MM.1S (cell line): ENCODE data around the gene PUSL1.

Source experiments
- DNase-seq: peaks from one replicate; pipeline ENCODE4 v3.0.0-alpha.2; 2015
- H2AFZ ChIP-seq: fragments of 300-600 bp; sonication (generic); 2 replicates; pipeline ENCODE4 v1.6.0; 2016; ENCODE audit warnings: antibody characterized with exemption, low read length
- H3F3A ChIP-seq: fragments of 300-600 bp; sonication (generic); 2 replicates; pipeline ENCODE4 v1.6.1; 2016; ENCODE audit warnings: mild to moderate bottlenecking, antibody characterized with exemption, low read length, moderate library complexity, mixed read lengths; ENCODE audit not compliant: insufficient read depth
- H3K27ac ChIP-seq: fragments of 300-600 bp; sonication (generic); 2 replicates; pipeline ENCODE4 v1.5.1; 2016; ENCODE audit warnings: mild to moderate bottlenecking, low read length
- H3K27me3 ChIP-seq: fragments of 300-600 bp; sonication (generic); replicated peaks from 2 replicates; pipeline ENCODE4 v1.6.0; 2016; ENCODE audit warnings: low read length; ENCODE audit not compliant: insufficient read depth
- H3K36me3 ChIP-seq: fragments of 300-600 bp; sonication (generic); replicated peaks from 2 replicates; pipeline ENCODE4 v1.6.1; 2016; ENCODE audit warnings: mild to moderate bottlenecking, low read length, mixed read lengths; ENCODE audit not compliant: insufficient read depth
- H3K4me1 ChIP-seq: fragments of 300-600 bp; sonication (generic); 2 replicates; pipeline ENCODE4 v1.6.1; 2016; ENCODE audit warnings: low read length, mixed read lengths
- H3K4me2 ChIP-seq: fragments of 300-600 bp; sonication (generic); 2 replicates; pipeline ENCODE4 v1.6.0; 2016; ENCODE audit warnings: low read depth, low read length
- H3K4me3 ChIP-seq: fragments of 300-600 bp; sonication (generic); 2 replicates; pipeline ENCODE4 v1.5.1; 2016; ENCODE audit warnings: low read length, mixed read lengths
- H3K79me2 ChIP-seq: fragments of 300-600 bp; sonication (generic); 2 replicates; pipeline ENCODE4 v1.6.1; 2016; ENCODE audit warnings: mixed run types, low read length, mixed read lengths
- H3K9ac ChIP-seq: fragments of 300-600 bp; sonication (generic); 2 replicates; pipeline ENCODE4 v1.6.1; 2016; ENCODE audit warnings: low read length, mixed read lengths
- H3K9me2 ChIP-seq: fragments of 300-600 bp; sonication (generic); replicated peaks from 2 replicates; pipeline ENCODE4 v1.6.1; 2016; ENCODE audit warnings: mild to moderate bottlenecking, low read length, mixed read lengths; ENCODE audit not compliant: insufficient read depth
- H3K9me3 ChIP-seq: fragments of 300-600 bp; sonication (generic); replicated peaks from 2 replicates; pipeline ENCODE4 v1.6.1; 2016; ENCODE audit warnings: mild to moderate bottlenecking, low read length, mixed read lengths; ENCODE audit not compliant: insufficient read depth
- H4K20me1 ChIP-seq: fragments of 300-600 bp; sonication (generic); 2 replicates; pipeline ENCODE4 v1.6.1; 2016; ENCODE audit warnings: mild to moderate bottlenecking, low read length, moderate library complexity, mixed read lengths; ENCODE audit not compliant: insufficient read depth
- CTCF ChIP-seq: fragments of 300-600 bp; sonication (generic); IDR thresholded peaks from 2 replicates; pipeline ENCODE4 v1.5.1; 2016; ENCODE audit warnings: antibody characterized with exemption, low read length, mixed read lengths
- EZH2 ChIP-seq: fragments of 300-600 bp; sonication (generic); optimal IDR thresholded peaks from 2 replicates; pipeline ENCODE3; 2017; ENCODE audit warnings: low read depth, mild to moderate bottlenecking, antibody characterized with exemption, low read length, mixed read lengths
- EZH2phosphoT487 ChIP-seq: fragments of 300-600 bp; sonication (generic); IDR thresholded peaks from 2 replicates; pipeline ENCODE4 v1.6.1; 2018; ENCODE audit warnings: antibody characterized with exemption, low read length

PUSL1 gene

GRCh38 chr1:1321477-1321876 is 13.1 kb downstream of the PUSL1 start:
- Histone ChIP-seq H2AFZ (no peak overlapping the region), H3F3A (peaks cover 11% of the 10 kb centered on the region; the same call in 1 of the 2 replicates), H3K4me1 (peaks cover 3% of the 10 kb centered on the region; the same call in 1 of the 2 replicates), H3K36me3 (0 out of 2 replicates have a peak, but pooled peaks cover 5% of the 10 kb centered on the region), H3K9me2 (no peaks in the 10 kb centered on the region), H3K27ac (no peak overlapping the region), H4K20me1 (peaks cover 12% of the 10 kb centered on the region; the same call in 1 of the 2 replicates), H3K4me2 (no peak overlapping the region), H3K4me3 (no peak overlapping the region), H3K79me2 (peaks cover 77% of the 10 kb centered on the region), H3K9ac (no peak overlapping the region), H3K27me3 (no peaks in the 10 kb centered on the region), H3K9me3 (no peaks in the 10 kb centered on the region)
- TF ChIP-seq EZH2 = no peak
- no peak for TF ChIP-seq CTCF
- no peak for TF ChIP-seq EZH2phosphoT487
- no peak for DNase-seq

DNA sequence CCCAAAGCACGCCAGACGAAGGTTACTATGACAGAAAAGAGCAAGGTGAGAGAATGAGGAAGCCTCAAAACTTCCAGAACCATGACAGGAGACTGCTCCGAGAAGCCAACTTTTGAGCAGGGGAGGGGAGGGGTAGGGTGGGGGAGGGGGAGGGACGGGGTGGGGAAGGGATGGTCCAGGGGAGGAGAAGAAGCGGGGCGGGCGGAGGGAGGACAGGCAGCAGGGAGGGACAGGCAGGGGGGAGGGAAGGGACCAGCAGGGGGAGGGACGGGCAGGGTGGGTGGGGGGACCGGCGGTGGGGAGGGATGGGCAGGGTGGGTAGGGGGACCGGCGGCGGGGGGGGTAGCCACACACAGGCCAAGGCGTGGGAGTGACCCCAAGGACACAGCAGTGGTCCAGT is 14.0 kb downstream of the PUSL1 start:
- Histone ChIP-seq H3K27me3 (no peaks in the 10 kb centered on the region), H3F3A (peaks cover 9% of the 10 kb centered on the region; the same call in 1 of the 2 replicates), H2AFZ (no peak overlapping the region), H4K20me1 (peaks cover 12% of the 10 kb centered on the region; the same call in 1 of the 2 replicates), H3K36me3 (0 out of 2 replicates have a peak, but pooled peaks cover 3% of the 10 kb centered on the region), H3K9ac (no peak overlapping the region), H3K4me1 (peaks cover 3% of the 10 kb centered on the region; the same call in 1 of the 2 replicates), H3K4me2 (no peak overlapping the region), H3K79me2 (peaks cover 82% of the 10 kb centered on the region), H3K9me2 (no peaks in the 10 kb centered on the region), H3K27ac (no peak overlapping the region), H3K9me3 (no peaks in the 10 kb centered on the region), H3K4me3 (no peak overlapping the region)
- no peak for DNase-seq
- no peak for TF ChIP-seq EZH2phosphoT487
- TF ChIP-seq EZH2 = no peak
- TF ChIP-seq CTCF = no peak

DNA sequence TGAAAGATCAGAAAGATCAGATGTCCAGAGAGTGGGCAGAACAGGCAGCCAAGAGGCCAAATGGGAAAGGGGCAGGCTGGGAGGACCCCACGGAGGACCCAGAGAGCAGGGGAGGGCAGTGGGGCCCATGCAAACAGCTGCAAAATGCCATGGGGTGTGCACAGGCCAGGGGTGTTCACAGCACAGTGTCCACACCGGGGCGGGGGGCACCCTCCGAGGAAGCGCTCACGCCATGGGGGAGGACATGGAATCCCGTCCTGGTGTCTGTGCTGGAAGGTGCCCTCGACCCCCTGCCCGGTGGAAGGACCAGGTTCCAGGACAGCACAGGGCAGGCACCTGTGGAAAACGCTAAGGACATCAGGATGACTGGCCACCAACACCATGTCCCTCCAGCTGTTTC is 14.6 kb downstream of the PUSL1 start:
- no peak for DNase-seq
- H3K9ac ChIP-seq = no peak overlapping the region
- H3K9me3 ChIP-seq = no peaks in the 10 kb centered on the region
- no peaks in the 10 kb centered on the region for H3K27me3 ChIP-seq
- H3K9me2 ChIP-seq = no peaks in the 10 kb centered on the region
- 0 out of 2 replicates have a peak, but pooled peaks cover 6% of the 10 kb centered on the region for H3F3A ChIP-seq
- H3K79me2 ChIP-seq = peaks cover 80% of the 10 kb centered on the region
- H4K20me1 ChIP-seq = peaks cover 12% of the 10 kb centered on the region; the same call in 1 of the 2 replicates
- H3K4me2 ChIP-seq = peak overlapping the region; percentile 66; the same call in 1 of the 2 replicates
- no peak overlapping the region for H3K4me3 ChIP-seq
- H3K36me3 ChIP-seq = no peaks in the 10 kb centered on the region
- no peak overlapping the region for H2AFZ ChIP-seq
- no peak overlapping the region for H3K27ac ChIP-seq
- H3K4me1 ChIP-seq = peaks cover 3% of the 10 kb centered on the region; the same call in 1 of the 2 replicates
- TF ChIP-seq EZH2phosphoT487 (no peak), CTCF (no peak), EZH2 (no peak)
